Tibial nerve (tissue), 4 donors: ENCODE measurements around the gene ZBTB17.

Experiments used
- EP300 ChIP-seq, 2 donors: sonication (generic); formaldehyde crosslinking; IDR thresholded peaks; one replicate each; pipeline ENCODE4 v1.6.1; 2017; ENCODE audit warnings: antibody characterized with exemption in 2 of 2, mild to moderate bottlenecking in 1 of 2
- POLR2A ChIP-seq, 2 donors: fragments of 450-650 bp; IDR thresholded peaks; one replicate each; pipeline ENCODE4 v1.6.1; 2017; ENCODE audit warnings: antibody characterized with exemption in 2 of 2, mild to moderate bottlenecking in 2 of 2, moderate library complexity in 2 of 2
- TF ChIP-seq, protein P1 (sequence below), 5 experiments: fragments of 200-600 bp in 3 of 5; fragments of 450-650 bp in 2 of 5; sonication (generic) in 3 of 5; IDR thresholded peaks; one replicate each; pipeline ENCODE4 v1.5.1; 2016 to 2019; ENCODE audit warnings: antibody characterized with exemption in 5 of 5, mild to moderate bottlenecking in 3 of 5, moderate library complexity in 2 of 5

GRCh38 chr1:15963968-15964648 is 11.8 kb downstream of the ZBTB17 start:
- TF ChIP-seq, protein P1, sequence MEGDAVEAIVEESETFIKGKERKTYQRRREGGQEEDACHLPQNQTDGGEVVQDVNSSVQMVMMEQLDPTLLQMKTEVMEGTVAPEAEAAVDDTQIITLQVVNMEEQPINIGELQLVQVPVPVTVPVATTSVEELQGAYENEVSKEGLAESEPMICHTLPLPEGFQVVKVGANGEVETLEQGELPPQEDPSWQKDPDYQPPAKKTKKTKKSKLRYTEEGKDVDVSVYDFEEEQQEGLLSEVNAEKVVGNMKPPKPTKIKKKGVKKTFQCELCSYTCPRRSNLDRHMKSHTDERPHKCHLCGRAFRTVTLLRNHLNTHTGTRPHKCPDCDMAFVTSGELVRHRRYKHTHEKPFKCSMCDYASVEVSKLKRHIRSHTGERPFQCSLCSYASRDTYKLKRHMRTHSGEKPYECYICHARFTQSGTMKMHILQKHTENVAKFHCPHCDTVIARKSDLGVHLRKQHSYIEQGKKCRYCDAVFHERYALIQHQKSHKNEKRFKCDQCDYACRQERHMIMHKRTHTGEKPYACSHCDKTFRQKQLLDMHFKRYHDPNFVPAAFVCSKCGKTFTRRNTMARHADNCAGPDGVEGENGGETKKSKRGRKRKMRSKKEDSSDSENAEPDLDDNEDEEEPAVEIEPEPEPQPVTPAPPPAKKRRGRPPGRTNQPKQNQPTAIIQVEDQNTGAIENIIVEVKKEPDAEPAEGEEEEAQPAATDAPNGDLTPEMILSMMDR (IDR thresholded peaks at IDR 0.05), result no peak
- TF ChIP-seq POLR2A (IDR thresholded peaks at IDR 0.05), result no peak
- TF ChIP-seq EP300 (IDR thresholded peaks at IDR 0.05), result no peak
